Measurements from ENCODE around the gene CEP112. TPM values are rescaled to one million over a fixed set of nuclear protein-coding genes. Genes with fewer than 3 reads are reported as not detected.

The CEP112 gene
- total and polyA plus RNA-seq, 2 of the 4 experiments (the other 2 are of a cell fraction), result 2.5 to 5.6 TPM

GRCh38 chr17:65627891-65628643, 563.9 kb downstream of the CEP112 start:
- Histone ChIP-seq H2BK5ac (ENCODE audit: low read depth, low read length, poor library complexity, severe bottlenecking) (no peak overlapping the region), H2BK20ac (ENCODE audit: low read depth, low read length) (no peak overlapping the region), H3K4me2 (ENCODE audit: low read depth, low read length) (peak overlapping the region; percentile 64), H3K4me1 (ENCODE audit: control insufficient read depth, insufficient read depth, low read length) (peaks cover 2% of the 10 kb centered on the region; the same call in 1 of the 2 replicates), H2AK5ac (ENCODE audit: low read depth, low read length) (no peak overlapping the region), H3K9me3 (ENCODE audit: control insufficient read depth, insufficient read depth, low read length) (no peaks in the 10 kb centered on the region), H3K27me3 (ENCODE audit: control insufficient read depth, insufficient read depth, low read length) (peaks cover 10% of the 10 kb centered on the region), H3K18ac (ENCODE audit: low read depth, low read length) (no peak overlapping the region), H3K23ac (ENCODE audit: low read depth, low read length) (no peak overlapping the region), H3K14ac (replicated peaks; ENCODE audit: low read depth, low read length) (no peak overlapping the region), H3K27ac (ENCODE audit: insufficient read depth, low read length) (no peak overlapping the region), H4K5ac (ENCODE audit: low read depth, low read length) (no peak overlapping the region), H4K20me1 (ENCODE audit: insufficient read depth, low read length) (peaks cover 3% of the 10 kb centered on the region; the same call in 1 of the 2 replicates), H3K4ac (ENCODE audit: low read depth, low read length) (no peak overlapping the region), H3K9me1 (ENCODE audit: insufficient read depth, low read length) (no peaks in the 10 kb centered on the region), H4K91ac (ENCODE audit: insufficient read depth, low read depth, low read length) (no peak overlapping the region), H3K36me3 (ENCODE audit: control insufficient read depth, insufficient read depth, low read length) (no peaks in the 10 kb centered on the region), H3K79me1 (ENCODE audit: low read depth in 1 of 2, low read length in 2 of 2) (no peaks in the 10 kb centered on the region), H3K9ac (ENCODE audit: low read depth, low read length) (no peak overlapping the region), H4K8ac (ENCODE audit: low read depth in 2 of 2, low read length in 2 of 2) (no peak overlapping the region), H3K4me3 (ENCODE audit: insufficient read depth, low read depth, low read length) (no peak overlapping the region), H2AFZ (replicated peaks; ENCODE audit: low read length, poor library complexity) (no peak overlapping the region), H2AK9ac (replicated peaks; ENCODE audit: low read depth, low read length, poor library complexity) (no peak overlapping the region), H3K56ac (ENCODE audit: extremely low read depth, insufficient read depth, low read length) (no peak overlapping the region), H2BK120ac (ENCODE audit: low read depth, low read length) (no peak overlapping the region), H2BK15ac (ENCODE audit: low read depth, low read length) (no peak overlapping the region)
- DNase-seq (peak; percentile 92), ATAC-seq (ENCODE audit: low read depth) (peak; percentile 97)
- 10% methylated on average over 6 of the region's 17 CpGs; no CpG with 5 or more reads in 1 of the 2 experiments for WGBS, 2 experiments (ENCODE audit: extremely low coverage in 2 of 2, insufficient read length in 1 of 2)
- dilution Hi-C loops (cut with HindIII; ENCODE audit: low sequenced_read_pairs, unreplicated experiment) (no loop called here), intact Hi-C loops (cut with micrococcal nuclease) (no loop called here), in situ Hi-C loops (cut with MboI; ENCODE audit: low sequenced_read_pairs) (no loop called here)
- no TSS peak for BruUV-seq (replicated peaks)
- ChIA-PET CTCF (no interaction called here), POLR2A (ENCODE audit: unreplicated experiment) (no interaction called here)
- TF ChIP-seq RCOR1 (IDR thresholded peaks at IDR 0.05; ENCODE audit: insufficient replicate concordance, low read length), result peak; percentile 76
- TF ChIP-seq FOS (IDR thresholded peaks at IDR 0.05; ENCODE audit: low read depth, low read length), result peak; percentile 80
- TF ChIP-seq ELK1 (IDR thresholded peaks at IDR 0.05; ENCODE audit: borderline replicate concordance, low read depth, low read length), result no peak
- peak; percentile 22; the same call in 1 of the 2 replicates for TF ChIP-seq BHLHE40 (IDR thresholded peaks at IDR 0.05; ENCODE audit: low read depth, low read length)
- TF ChIP-seq CTCF (conservative IDR thresholded peaks at IDR 0.05; ENCODE audit: low read depth, low read length), result no peak
- no peak for TF ChIP-seq MAFK (IDR thresholded peaks at IDR 0.05; ENCODE audit: low read depth, low read length)
- TF ChIP-seq SMC3 (IDR thresholded peaks at IDR 0.05; ENCODE audit: low read depth, low read length), result no peak
- no peak for TF ChIP-seq RFX5 (IDR thresholded peaks at IDR 0.05; ENCODE audit: low read depth, low read length)
- no peak for TF ChIP-seq POLR2A (IDR thresholded peaks at IDR 0.05; ENCODE audit: low read depth, low read length)
- no peak for TF ChIP-seq CHD1 (IDR thresholded peaks at IDR 0.05; ENCODE audit: low read depth, low read length)
- no peak for TF ChIP-seq MAZ (IDR thresholded peaks at IDR 0.05; ENCODE audit: borderline replicate concordance, low read depth, low read length)
- TF ChIP-seq NFE2L2 (IDR thresholded peaks at IDR 0.05; ENCODE audit: low read depth, low read length), result peak; percentile 37; the same call in 1 of the 2 replicates
- TF ChIP-seq USF2 (IDR thresholded peaks at IDR 0.05; ENCODE audit: low read depth, low read length), result no peak
- peak; percentile 27; the same call in 1 of the 2 replicates for TF ChIP-seq CEBPB (IDR thresholded peaks at IDR 0.05; ENCODE audit: low read depth, low read length)
- no peak for TF ChIP-seq MXI1 (IDR thresholded peaks at IDR 0.05; ENCODE audit: borderline replicate concordance, low read depth, low read length)

All from IMR-90 (cell line).